ENCODE measurements around the gene PCDH9.
A peak's percentile ranks its signal among the peaks of the same experiment; 100 is the strongest.

PCDH9 gene

GRCh38 chr13:66557357-66557756 lies 672.8 kb downstream of the PCDH9 start:
- Histone ChIP-seq H3K27me3 (ENCODE audit: control insufficient read depth, insufficient read depth, low read length) (no peaks in the 10 kb centered on the region), H3K9me3 (replicated peaks; ENCODE audit: low read length) (no peaks in the 10 kb centered on the region), H3K36me3 (ENCODE audit: insufficient read depth, low read length) (no peaks in the 10 kb centered on the region), H3K4me1 (ENCODE audit: control insufficient read depth, insufficient read depth, low read length) (peaks cover 3% of the 10 kb centered on the region), H3K4me3 (ENCODE audit: low read length) (no peak overlapping the region), H3K4me2 (ENCODE audit: low read length) (no peak overlapping the region), H3K9ac (ENCODE audit: low read depth, low read length) (no peak overlapping the region)

- Histone ChIP-seq H3K4me3 (ENCODE audit: low read length) (no peak overlapping the region), H3K9me3 (replicated peaks; ENCODE audit: low read length) (no peaks in the 10 kb centered on the region), H3K4me2 (ENCODE audit: low read length) (no peak overlapping the region), H3K4me1 (ENCODE audit: control insufficient read depth, insufficient read depth, low read length) (peaks cover 3% of the 10 kb centered on the region), H3K27me3 (ENCODE audit: control insufficient read depth, insufficient read depth, low read length) (no peaks in the 10 kb centered on the region), H3K36me3 (ENCODE audit: insufficient read depth, low read length) (no peaks in the 10 kb centered on the region), H3K9ac (ENCODE audit: low read depth, low read length) (no peak overlapping the region)
Measured at GRCh38 chr13:66556306-66556705, 673.8 kb downstream of the PCDH9 start.

GRCh38 chr13:66553391-66553790 lies 676.7 kb downstream of the PCDH9 start:
- Histone ChIP-seq H3K9me3 (replicated peaks; ENCODE audit: low read length) (no peaks in the 10 kb centered on the region), H3K4me2 (ENCODE audit: low read length) (no peak overlapping the region), H3K36me3 (ENCODE audit: insufficient read depth, low read length) (no peaks in the 10 kb centered on the region), H3K9ac (ENCODE audit: low read depth, low read length) (no peak overlapping the region), H3K4me1 (ENCODE audit: control insufficient read depth, insufficient read depth, low read length) (peaks cover 3% of the 10 kb centered on the region), H3K27me3 (ENCODE audit: control insufficient read depth, insufficient read depth, low read length) (no peaks in the 10 kb centered on the region), H3K4me3 (ENCODE audit: low read length) (no peak overlapping the region)

GRCh38 chr13:66551128-66551527 lies 679.0 kb downstream of the PCDH9 start:
- no peaks in the 10 kb centered on the region for H3K36me3 ChIP-seq (ENCODE audit: insufficient read depth, low read length)
- H3K4me1 ChIP-seq (ENCODE audit: control insufficient read depth, insufficient read depth, low read length), result peaks cover 7% of the 10 kb centered on the region
- no peak overlapping the region for H3K4me3 ChIP-seq (ENCODE audit: low read length)

GRCh38 chr13:66547685-66548084 lies 682.5 kb downstream of the PCDH9 start:
- Histone ChIP-seq H3K4me1 (ENCODE audit: control insufficient read depth, insufficient read depth, low read length) (peaks cover 4% of the 10 kb centered on the region), H3K27me3 (ENCODE audit: control insufficient read depth, insufficient read depth, low read length) (no peaks in the 10 kb centered on the region), H3K9me3 (replicated peaks; ENCODE audit: low read length) (no peaks in the 10 kb centered on the region), H3K4me3 (ENCODE audit: low read length) (no peak overlapping the region), H3K36me3 (ENCODE audit: insufficient read depth, low read length) (no peaks in the 10 kb centered on the region), H3K4me2 (ENCODE audit: low read length) (no peak overlapping the region), H3K9ac (ENCODE audit: low read depth, low read length) (no peak overlapping the region)

More at GRCh38 chr13:66551128-66551527, 679.0 kb downstream of the PCDH9 start:
- Histone ChIP-seq H3K9me3 (replicated peaks; ENCODE audit: low read length) (no peaks in the 10 kb centered on the region), H3K4me2 (ENCODE audit: low read length) (no peak overlapping the region), H3K27me3 (ENCODE audit: control insufficient read depth, insufficient read depth, low read length) (no peaks in the 10 kb centered on the region), H3K9ac (ENCODE audit: low read depth, low read length) (no peak overlapping the region)

- Histone ChIP-seq H3K4me1 (ENCODE audit: control insufficient read depth, insufficient read depth, low read length) (peaks cover 4% of the 10 kb centered on the region), H3K36me3 (ENCODE audit: insufficient read depth, low read length) (no peaks in the 10 kb centered on the region), H3K9me3 (replicated peaks; ENCODE audit: low read length) (no peaks in the 10 kb centered on the region), H3K4me2 (ENCODE audit: low read length) (no peak overlapping the region), H3K27me3 (ENCODE audit: control insufficient read depth, insufficient read depth, low read length) (no peaks in the 10 kb centered on the region), H3K9ac (ENCODE audit: low read depth, low read length) (no peak overlapping the region), H3K4me3 (ENCODE audit: low read length) (no peak overlapping the region)
Measured at GRCh38 chr13:66546534-66547379, 683.4 kb downstream of the PCDH9 start.

- H3K9ac ChIP-seq (ENCODE audit: low read depth, low read length), result no peak overlapping the region
- H3K9me3 ChIP-seq (replicated peaks; ENCODE audit: low read length), result no peaks in the 10 kb centered on the region
- no peaks in the 10 kb centered on the region for H3K36me3 ChIP-seq (ENCODE audit: insufficient read depth, low read length)
- H3K4me2 ChIP-seq (ENCODE audit: low read length), result no peak overlapping the region
- no peaks in the 10 kb centered on the region for H3K27me3 ChIP-seq (ENCODE audit: control insufficient read depth, insufficient read depth, low read length)
- H3K4me3 ChIP-seq (ENCODE audit: low read length), result no peak overlapping the region
- peaks cover 4% of the 10 kb centered on the region for H3K4me1 ChIP-seq (ENCODE audit: control insufficient read depth, insufficient read depth, low read length)
Measured at GRCh38 chr13:66543780-66544179, 686.4 kb downstream of the PCDH9 start.

GRCh38 chr13:66537417-66537816 lies 692.7 kb downstream of the PCDH9 start:
- H3K9ac ChIP-seq (ENCODE audit: low read depth, low read length), result no peak overlapping the region
- H3K36me3 ChIP-seq (ENCODE audit: insufficient read depth, low read length), result no peaks in the 10 kb centered on the region

GRCh38 chr13:66536746-66537145 lies 693.4 kb downstream of the PCDH9 start:
- Histone ChIP-seq H3K4me3 (ENCODE audit: low read length) (no peak overlapping the region), H3K27me3 (ENCODE audit: control insufficient read depth, insufficient read depth, low read length) (no peaks in the 10 kb centered on the region), H3K4me2 (ENCODE audit: low read length) (no peak overlapping the region), H3K9me3 (replicated peaks; ENCODE audit: low read length) (no peaks in the 10 kb centered on the region), H3K9ac (ENCODE audit: low read depth, low read length) (no peak overlapping the region), H3K4me1 (ENCODE audit: control insufficient read depth, insufficient read depth, low read length) (peaks cover 15% of the 10 kb centered on the region), H3K36me3 (ENCODE audit: insufficient read depth, low read length) (no peaks in the 10 kb centered on the region)

More at GRCh38 chr13:66537417-66537816, 692.7 kb downstream of the PCDH9 start:
- H3K9me3 ChIP-seq (replicated peaks; ENCODE audit: low read length), result no peaks in the 10 kb centered on the region
- H3K4me2 ChIP-seq (ENCODE audit: low read length), result no peak overlapping the region
- H3K27me3 ChIP-seq (ENCODE audit: control insufficient read depth, insufficient read depth, low read length), result no peaks in the 10 kb centered on the region
- H3K4me1 ChIP-seq (ENCODE audit: control insufficient read depth, insufficient read depth, low read length), result peaks cover 14% of the 10 kb centered on the region
- H3K4me3 ChIP-seq (ENCODE audit: low read length), result no peak overlapping the region

GRCh38 chr13:66534561-66534960 lies 695.6 kb downstream of the PCDH9 start:
- Histone ChIP-seq H3K4me2 (ENCODE audit: low read length) (peak overlapping the region; percentile 27), H3K27me3 (ENCODE audit: control insufficient read depth, insufficient read depth, low read length) (no peaks in the 10 kb centered on the region), H3K9me3 (replicated peaks; ENCODE audit: low read length) (no peaks in the 10 kb centered on the region), H3K4me1 (ENCODE audit: control insufficient read depth, insufficient read depth, low read length) (peaks cover 15% of the 10 kb centered on the region), H3K4me3 (ENCODE audit: low read length) (no peak overlapping the region), H3K36me3 (ENCODE audit: insufficient read depth, low read length) (no peaks in the 10 kb centered on the region), H3K9ac (ENCODE audit: low read depth, low read length) (no peak overlapping the region)

- H3K27me3 ChIP-seq (ENCODE audit: control insufficient read depth, insufficient read depth, low read length), result no peaks in the 10 kb centered on the region
- H3K9me3 ChIP-seq (replicated peaks; ENCODE audit: low read length), result no peaks in the 10 kb centered on the region
- peaks cover 15% of the 10 kb centered on the region for H3K4me1 ChIP-seq (ENCODE audit: control insufficient read depth, insufficient read depth, low read length)
- no peaks in the 10 kb centered on the region for H3K36me3 ChIP-seq (ENCODE audit: insufficient read depth, low read length)
- no peak overlapping the region for H3K4me2 ChIP-seq (ENCODE audit: low read length)
- no peak overlapping the region for H3K9ac ChIP-seq (ENCODE audit: low read depth, low read length)
- no peak overlapping the region for H3K4me3 ChIP-seq (ENCODE audit: low read length)
Measured at GRCh38 chr13:66532845-66533244, 697.3 kb downstream of the PCDH9 start.

GRCh38 chr13:66532146-66532545 lies 698.0 kb downstream of the PCDH9 start:
- H3K4me3 ChIP-seq (ENCODE audit: low read length), result no peak overlapping the region
- H3K36me3 ChIP-seq (ENCODE audit: insufficient read depth, low read length), result no peaks in the 10 kb centered on the region
- peaks cover 15% of the 10 kb centered on the region for H3K4me1 ChIP-seq (ENCODE audit: control insufficient read depth, insufficient read depth, low read length)
- H3K9me3 ChIP-seq (replicated peaks; ENCODE audit: low read length), result no peaks in the 10 kb centered on the region
- H3K9ac ChIP-seq (ENCODE audit: low read depth, low read length), result no peak overlapping the region
- no peak overlapping the region for H3K4me2 ChIP-seq (ENCODE audit: low read length)
- H3K27me3 ChIP-seq (ENCODE audit: control insufficient read depth, insufficient read depth, low read length), result no peaks in the 10 kb centered on the region
